ENCODE measurements around the gene VAMP5.
"Not testable (repeated sequence)": the region's sequence is repeated elsewhere in the genome, so short reads cannot be mapped to it uniquely, and the experiment has no call there.

Gene VAMP5

DNA sequence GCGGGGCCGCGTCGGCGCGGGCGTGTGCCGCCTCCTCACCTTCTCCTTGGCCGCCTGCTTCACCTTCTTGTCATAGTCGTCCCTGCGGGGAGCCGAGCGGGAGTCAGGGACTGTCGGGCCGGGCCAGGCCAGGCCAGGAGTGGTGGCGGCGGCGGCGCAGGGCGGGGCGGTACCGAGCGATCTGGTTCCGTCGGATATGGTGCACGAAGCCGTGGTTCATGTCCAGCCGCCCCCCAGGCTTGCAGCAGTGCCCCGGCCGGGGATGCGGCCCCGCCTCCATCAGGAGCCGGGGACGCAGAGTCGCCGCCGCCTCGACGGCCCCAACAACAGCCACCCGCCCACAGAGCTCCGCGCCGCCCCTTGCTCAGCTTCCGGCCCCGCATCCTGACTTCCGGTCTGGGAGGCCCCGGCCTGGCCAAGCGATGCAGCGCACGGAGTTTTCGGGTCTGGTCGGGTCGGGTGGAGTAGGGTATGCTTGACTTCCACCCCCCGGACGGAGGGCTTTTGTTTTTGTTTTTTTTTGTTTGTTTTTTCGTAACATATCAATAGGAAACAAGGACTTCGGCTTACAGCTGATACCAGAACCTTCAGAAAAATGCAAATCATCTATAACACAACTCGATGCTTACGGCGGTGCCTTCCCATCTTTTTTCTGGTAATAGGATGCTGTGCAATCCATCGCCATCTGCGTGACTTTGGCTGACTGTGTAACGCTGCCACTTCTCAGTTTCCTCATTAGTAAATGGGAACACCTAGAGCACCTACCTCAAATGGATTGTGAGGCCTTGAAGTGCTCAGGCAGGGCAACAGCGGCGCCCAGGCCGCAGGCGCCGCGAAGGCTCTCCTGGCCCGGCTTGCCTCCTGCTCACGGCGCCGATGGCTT, 27.7 kb downstream of the VAMP5 start, which contains the start of gene C2orf68:
Gene C2orf68, minus strand, starts transcription at position 362 of the 883 bp plus-strand sequence. Its CDS starts 82 bp downstream, at position 280.
- peak within 1 kb of the TSS; percentile 94 for H3K4me3 Mint-ChIP-seq
- H3K27me3 Mint-ChIP-seq: no peaks in the 10 kb centered on the region
- no peaks in the 10 kb centered on the region for H3K9me3 Mint-ChIP-seq
- peak; percentile 91 for DNase-seq
- H3K4me1 Mint-ChIP-seq (ENCODE audit: low read depth): peaks cover 38% of the 10 kb centered on the region
- H3K36me3 Mint-ChIP-seq (ENCODE audit: low read depth): peaks cover 48% of the 10 kb centered on the region
- H3K27ac Mint-ChIP-seq: peak within 1 kb of the TSS; percentile 94

- Mint-ChIP-seq H3K27me3 (no peaks in the 10 kb centered on the region), H3K4me3 (peak overlapping the region; percentile 37), H3K4me1 (ENCODE audit: low read depth) (peaks cover 43% of the 10 kb centered on the region), H3K27ac (no peak overlapping the region), H3K9me3 (no peaks in the 10 kb centered on the region), H3K36me3 (ENCODE audit: low read depth) (peaks cover 45% of the 10 kb centered on the region)
- DNase-seq: no peak
These were observed 29.7 kb downstream of the VAMP5 start for GRCh38 chr2:85613717-85614515.

- H3K4me1 Mint-ChIP-seq (ENCODE audit: low read depth): peaks cover 43% of the 10 kb centered on the region
- peaks cover 47% of the 10 kb centered on the region for H3K36me3 Mint-ChIP-seq (ENCODE audit: low read depth)
- DNase-seq, H3K4me3 Mint-ChIP-seq, H3K9me3 Mint-ChIP-seq, H3K27me3 Mint-ChIP-seq, H3K27ac Mint-ChIP-seq: not testable (repeated sequence)
These were observed 30.5 kb downstream of the VAMP5 start for GRCh38 chr2:85614757-85615156.

DNA sequence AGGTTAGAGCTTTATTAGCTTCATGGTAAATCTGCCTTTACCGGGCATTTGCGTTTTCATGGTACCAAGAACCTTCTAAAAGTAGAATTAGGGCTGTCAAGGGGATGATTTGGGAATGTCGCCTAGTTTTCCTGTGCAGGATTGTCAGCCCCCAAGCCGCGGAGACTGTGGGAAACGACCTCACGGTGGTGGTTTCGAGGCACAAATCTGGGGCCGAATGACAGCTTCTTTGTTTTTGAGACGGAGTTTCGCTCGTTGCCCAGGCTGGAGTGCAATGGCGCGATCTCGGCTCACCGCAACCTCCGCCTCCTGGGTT, 31.1 kb downstream of the VAMP5 start:
- H3K27me3 Mint-ChIP-seq: no peaks in the 10 kb centered on the region
- peak overlapping the region; percentile 98 for H3K4me3 Mint-ChIP-seq
- peaks cover 48% of the 10 kb centered on the region for H3K36me3 Mint-ChIP-seq (ENCODE audit: low read depth)
- H3K9me3 Mint-ChIP-seq: no peaks in the 10 kb centered on the region
- peak overlapping the region; percentile 99 for H3K27ac Mint-ChIP-seq
- no peak for DNase-seq
- H3K4me1 Mint-ChIP-seq (ENCODE audit: low read depth): peaks cover 39% of the 10 kb centered on the region

DNA sequence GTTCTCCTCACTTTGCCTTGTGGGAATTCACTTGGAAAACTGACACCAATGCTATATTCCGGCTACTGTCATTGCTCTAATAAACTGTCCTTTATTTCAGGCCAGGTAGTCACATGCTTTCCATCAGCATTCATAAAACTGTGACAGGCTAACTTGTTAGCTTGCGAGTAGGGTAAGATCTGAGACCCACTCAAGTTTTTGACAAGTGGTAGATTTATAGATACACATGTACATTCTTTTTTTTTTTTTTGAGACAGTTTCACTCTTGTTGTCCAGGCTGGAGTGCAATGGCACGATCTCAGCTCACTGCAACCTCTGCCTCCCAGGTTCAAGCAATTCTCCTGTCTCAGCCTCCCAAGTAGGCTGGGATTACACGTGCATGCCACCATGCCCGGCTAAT, 33.5 kb downstream of the VAMP5 start:
- not testable (repeated sequence) for DNase-seq, H3K9me3 Mint-ChIP-seq, H3K27me3 Mint-ChIP-seq
- H3K4me3 Mint-ChIP-seq: peak overlapping the region; percentile 98
- H3K4me1 Mint-ChIP-seq (ENCODE audit: low read depth): peaks cover 36% of the 10 kb centered on the region
- H3K36me3 Mint-ChIP-seq (ENCODE audit: low read depth): peaks cover 57% of the 10 kb centered on the region
- H3K27ac Mint-ChIP-seq: peak overlapping the region; percentile 99

- Mint-ChIP-seq H3K27ac (peak overlapping the region; percentile 11), H3K27me3 (no peaks in the 10 kb centered on the region), H3K4me1 (ENCODE audit: low read depth) (peaks cover 33% of the 10 kb centered on the region), H3K9me3 (no peaks in the 10 kb centered on the region), H3K4me3 (no peak overlapping the region), H3K36me3 (ENCODE audit: low read depth) (peaks cover 74% of the 10 kb centered on the region)
- DNase-seq: no peak
These were observed 35.4 kb downstream of the VAMP5 start for GRCh38 chr2:85619617-85620016.

- peaks cover 27% of the 10 kb centered on the region for H3K4me1 Mint-ChIP-seq (ENCODE audit: low read depth)
- no peaks in the 10 kb centered on the region for H3K27me3 Mint-ChIP-seq
- no peak for DNase-seq
- H3K9me3 Mint-ChIP-seq: no peaks in the 10 kb centered on the region
- no peak overlapping the region for H3K4me3 Mint-ChIP-seq
- H3K36me3 Mint-ChIP-seq (ENCODE audit: low read depth): peaks cover 88% of the 10 kb centered on the region
- H3K27ac Mint-ChIP-seq: peak overlapping the region; percentile 40
These were observed 37.1 kb downstream of the VAMP5 start for GRCh38 chr2:85621338-85621737.

DNA sequence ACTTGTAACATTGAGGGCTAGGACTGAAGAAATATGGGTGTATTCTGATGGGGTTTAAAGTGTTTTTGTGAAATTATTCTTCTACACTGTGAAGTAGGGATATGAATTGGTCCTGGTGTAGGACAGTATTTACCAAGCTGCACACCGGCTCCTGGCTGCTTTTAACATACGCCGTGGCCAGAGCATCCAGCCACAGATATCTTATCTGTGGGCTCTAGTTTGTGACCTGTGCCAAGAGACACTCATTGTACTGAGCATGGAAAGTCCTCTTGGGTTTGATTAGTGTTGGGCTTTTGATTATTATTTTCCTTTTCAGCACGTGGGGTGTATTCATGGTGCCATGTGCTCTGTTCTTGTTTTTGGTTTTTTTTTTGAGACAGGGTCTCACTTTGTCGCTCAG, 39.8 kb downstream of the VAMP5 start:
- peaks cover 94% of the 10 kb centered on the region for H3K36me3 Mint-ChIP-seq (ENCODE audit: low read depth)
- peak overlapping the region; percentile 13 for H3K27ac Mint-ChIP-seq

GRCh38 chr2:85628658-85629057, 44.4 kb downstream of the VAMP5 start:
- peaks cover 16% of the 10 kb centered on the region for H3K4me1 Mint-ChIP-seq (ENCODE audit: low read depth)
- peaks cover 98% of the 10 kb centered on the region for H3K36me3 Mint-ChIP-seq (ENCODE audit: low read depth)
- DNase-seq: no peak
- H3K27me3 Mint-ChIP-seq: no peaks in the 10 kb centered on the region
- peak overlapping the region; percentile 77 for H3K27ac Mint-ChIP-seq
- no peak overlapping the region for H3K4me3 Mint-ChIP-seq
- H3K9me3 Mint-ChIP-seq: no peaks in the 10 kb centered on the region

More for the DNA sequence above, 39.8 kb downstream of the VAMP5 start:
- no peak for DNase-seq
- H3K9me3 Mint-ChIP-seq: no peaks in the 10 kb centered on the region
- no peak overlapping the region for H3K4me3 Mint-ChIP-seq
- H3K27me3 Mint-ChIP-seq: no peaks in the 10 kb centered on the region
- peaks cover 25% of the 10 kb centered on the region for H3K4me1 Mint-ChIP-seq (ENCODE audit: low read depth)

DNA sequence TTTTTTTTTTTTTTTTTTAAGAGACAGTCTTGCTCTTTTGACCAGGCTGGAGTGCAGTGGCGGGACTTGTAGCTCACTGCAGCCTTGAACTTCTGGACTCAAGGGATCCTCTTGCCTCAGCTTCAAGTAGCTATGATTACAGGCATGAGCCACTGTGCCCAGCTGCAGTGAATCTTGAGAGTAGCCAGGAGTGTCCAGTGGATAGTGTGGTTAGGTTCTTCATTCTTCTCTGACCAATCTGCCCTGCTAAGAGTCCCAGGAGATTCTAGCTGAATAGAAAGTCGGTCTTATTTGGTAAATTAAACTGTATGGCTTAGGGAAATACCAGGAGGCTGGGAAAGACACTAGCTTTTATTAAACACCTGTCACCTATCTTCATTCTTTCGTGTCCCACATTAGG, 47.1 kb downstream of the VAMP5 start:
- Mint-ChIP-seq H3K36me3 (ENCODE audit: low read depth) (peaks cover 96% of the 10 kb centered on the region), H3K4me1 (ENCODE audit: low read depth) (peaks cover 21% of the 10 kb centered on the region), H3K27me3 (no peaks in the 10 kb centered on the region), H3K4me3 (no peak overlapping the region), H3K9me3 (no peaks in the 10 kb centered on the region), H3K27ac (peak overlapping the region; percentile 15)
- no peak for DNase-seq

GRCh38 chr2:85635011-85635410, 50.8 kb downstream of the VAMP5 start:
- DNase-seq: no peak
- H3K4me3 Mint-ChIP-seq: no peak overlapping the region
- no peaks in the 10 kb centered on the region for H3K9me3 Mint-ChIP-seq
- H3K27me3 Mint-ChIP-seq: no peaks in the 10 kb centered on the region
- peaks cover 95% of the 10 kb centered on the region for H3K36me3 Mint-ChIP-seq (ENCODE audit: low read depth)
- H3K4me1 Mint-ChIP-seq (ENCODE audit: low read depth): peaks cover 9% of the 10 kb centered on the region
- peak overlapping the region; percentile 48 for H3K27ac Mint-ChIP-seq

- peaks cover 9% of the 10 kb centered on the region for H3K4me1 Mint-ChIP-seq (ENCODE audit: low read depth)
These were observed 51.4 kb downstream of the VAMP5 start for GRCh38 chr2:85635636-85636035.

DNA sequence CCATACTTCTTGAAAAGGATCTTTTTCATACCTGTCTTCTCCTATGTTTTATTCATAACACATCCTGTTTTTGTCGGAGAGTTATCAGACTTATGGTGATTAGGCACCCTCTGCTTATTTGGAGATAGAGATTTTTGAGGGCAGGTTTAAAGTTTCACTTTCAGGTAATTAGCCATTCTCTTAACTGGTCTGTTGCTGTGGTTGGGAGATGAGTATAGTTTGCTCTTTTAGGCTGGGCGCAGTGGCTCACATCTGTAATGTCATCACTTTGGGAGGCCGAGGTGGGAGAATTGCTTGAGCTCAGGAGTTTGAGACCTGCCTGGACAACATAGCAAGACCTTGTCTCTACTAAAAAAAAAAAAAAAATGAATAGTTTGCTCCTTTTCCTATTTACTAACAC, 58.5 kb downstream of the VAMP5 start:
- no peak overlapping the region for H3K4me3 Mint-ChIP-seq
- peaks cover 98% of the 10 kb centered on the region for H3K36me3 Mint-ChIP-seq (ENCODE audit: low read depth)
- H3K27ac Mint-ChIP-seq: peak overlapping the region; percentile 84
- H3K4me1 Mint-ChIP-seq (ENCODE audit: low read depth): peaks cover 15% of the 10 kb centered on the region
- DNase-seq: no peak
- no peaks in the 10 kb centered on the region for H3K9me3 Mint-ChIP-seq
- no peaks in the 10 kb centered on the region for H3K27me3 Mint-ChIP-seq

More at GRCh38 chr2:85635636-85636035, 51.4 kb downstream of the VAMP5 start:
- Mint-ChIP-seq H3K4me3 (no peak overlapping the region), H3K27ac (peak overlapping the region; percentile 5), H3K27me3 (no peaks in the 10 kb centered on the region), H3K36me3 (ENCODE audit: low read depth) (peaks cover 95% of the 10 kb centered on the region), H3K9me3 (no peaks in the 10 kb centered on the region)
- DNase-seq: no peak
